NT2/D1 (cell line): Measurements from ENCODE around the gene BRIX1.

ENCODE experiments used
- DNase-seq: peaks from one replicate; pipeline ENCODE4 v3.0.0-alpha.2; 2011; ENCODE audit warnings: low read depth, low spot score
- H3K27me3 ChIP-seq: 2 replicates; pipeline ENCODE4 v1.6.0; 2011; ENCODE audit warnings: mild to moderate bottlenecking; ENCODE audit not compliant: insufficient read length, insufficient read depth
- H3K36me3 ChIP-seq: 2 replicates; pipeline ENCODE4 v1.6.1; 2011; ENCODE audit warnings: mild to moderate bottlenecking, low read length, mixed read lengths; ENCODE audit not compliant: insufficient read depth, insufficient read length
- H3K4me1 ChIP-seq: 2 replicates; pipeline ENCODE4 v1.5.1; 2011; ENCODE audit not compliant: insufficient read depth, insufficient read length
- H3K4me3 ChIP-seq: 2 replicates; pipeline ENCODE4 v1.5.1; 2011; ENCODE audit warnings: low read depth; ENCODE audit not compliant: insufficient read length
- H3K9ac ChIP-seq: 2 replicates; pipeline ENCODE4 v1.6.0; 2011; ENCODE audit warnings: low read depth; ENCODE audit not compliant: insufficient read length
- H3K9me3 ChIP-seq: 2 replicates; pipeline ENCODE4 v1.5.1; 2011; ENCODE audit warnings: mild to moderate bottlenecking, low read length; ENCODE audit not compliant: insufficient read depth
- SUZ12 ChIP-seq: IDR thresholded peaks from 2 replicates; pipeline ENCODE4 v1.6.1; 2011; ENCODE audit not compliant: insufficient read length, insufficient read depth; ENCODE audit errors: extremely low read depth
- YY1 ChIP-seq: IDR thresholded peaks from 2 replicates; pipeline ENCODE4 v1.6.1; 2011; ENCODE audit not compliant: insufficient read length, insufficient read depth
- ZNF274 ChIP-seq: IDR thresholded peaks from 2 replicates; pipeline ENCODE4 v1.6.1; 2011; ENCODE audit warnings: mild to moderate bottlenecking, low read depth, low read length

The BRIX1 gene

DNA sequence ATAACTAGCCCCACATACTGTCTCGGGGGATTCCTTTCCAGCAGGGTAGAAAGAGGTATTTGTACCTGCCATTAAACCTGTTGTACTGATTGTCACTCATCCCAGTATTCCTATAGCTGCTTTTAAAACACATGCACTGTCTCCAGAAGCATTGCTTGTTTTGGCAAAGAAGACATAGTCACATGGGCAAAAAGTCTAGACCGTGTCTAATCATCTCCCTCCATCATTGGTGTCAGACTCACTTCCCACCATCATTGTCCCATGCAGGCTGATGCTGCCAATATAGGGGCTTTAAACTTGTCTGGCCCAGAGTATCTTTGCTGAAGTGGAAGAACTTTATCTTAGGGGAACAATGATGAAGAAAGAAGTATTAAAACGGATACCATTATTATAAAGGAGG is 26.4 kb downstream of the BRIX1 start:
- Histone ChIP-seq H3K4me3 (no peak overlapping the region), H3K9me3 (no peaks in the 10 kb centered on the region), H3K4me1 (no peaks in the 10 kb centered on the region), H3K9ac (no peak overlapping the region), H3K27me3 (no peaks in the 10 kb centered on the region), H3K36me3 (peaks cover 78% of the 10 kb centered on the region)
- no peak for TF ChIP-seq SUZ12
- no peak for TF ChIP-seq ZNF274
- no peak for TF ChIP-seq YY1
- DNase-seq = no peak

DNA sequence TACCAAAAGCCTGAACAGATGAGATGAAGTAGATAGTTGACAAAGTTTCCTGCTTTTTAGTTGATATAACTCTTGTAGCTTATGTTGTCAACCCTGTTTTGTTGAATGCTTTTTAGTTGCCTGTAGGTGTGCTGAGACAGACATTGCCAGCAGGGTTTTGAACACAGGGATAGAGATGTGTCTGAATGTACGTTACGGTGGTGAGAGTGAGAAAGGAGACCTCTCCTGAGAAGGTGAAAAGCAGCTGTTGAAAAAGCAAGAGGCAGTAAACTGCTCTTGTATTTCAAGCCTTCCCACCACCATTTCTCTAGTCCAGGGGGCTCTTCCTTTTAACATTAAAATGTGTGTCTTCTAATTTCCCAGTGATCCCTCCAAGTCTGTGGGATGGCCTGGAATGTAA is 28.5 kb downstream of the BRIX1 start:
- H3K4me1 ChIP-seq = no peaks in the 10 kb centered on the region
- no peaks in the 10 kb centered on the region for H3K27me3 ChIP-seq
- TF ChIP-seq SUZ12 (no peak), ZNF274 (no peak), YY1 (no peak)
- H3K9ac ChIP-seq = no peak overlapping the region
- H3K4me3 ChIP-seq = no peak overlapping the region
- no peak for DNase-seq
- no peaks in the 10 kb centered on the region for H3K9me3 ChIP-seq
- H3K36me3 ChIP-seq = peaks cover 60% of the 10 kb centered on the region

DNA sequence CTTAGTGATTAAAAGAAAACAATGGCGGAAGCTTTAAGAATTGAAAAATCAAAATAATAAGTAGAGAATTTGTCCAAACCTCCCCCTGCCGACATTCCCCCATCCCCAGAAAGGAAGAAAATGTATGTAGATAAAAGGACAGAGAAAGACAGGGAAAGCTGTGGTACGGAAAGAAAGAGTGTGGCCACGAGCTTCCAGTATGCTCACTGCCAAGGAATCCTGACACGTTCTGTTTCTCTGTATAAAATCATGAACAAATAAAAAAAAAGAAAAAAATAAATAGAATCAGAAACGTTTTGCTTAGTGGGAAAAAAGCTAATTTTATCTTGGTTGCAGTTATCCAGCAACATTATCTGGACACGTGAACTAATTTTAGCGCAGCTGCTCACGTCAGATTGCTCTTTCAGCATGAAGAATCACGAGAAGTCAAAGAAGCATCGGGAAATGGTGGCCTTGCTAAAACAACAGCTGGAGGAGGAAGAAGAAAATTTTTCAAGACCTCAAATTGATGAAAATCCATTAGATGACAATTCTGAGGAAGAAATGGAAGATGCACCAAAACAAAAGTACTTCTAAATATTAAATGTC is 29.0 kb downstream of the BRIX1 start:
- H3K4me3 ChIP-seq = no peak overlapping the region
- H3K36me3 ChIP-seq = peaks cover 63% of the 10 kb centered on the region
- no peak for DNase-seq

DNA sequence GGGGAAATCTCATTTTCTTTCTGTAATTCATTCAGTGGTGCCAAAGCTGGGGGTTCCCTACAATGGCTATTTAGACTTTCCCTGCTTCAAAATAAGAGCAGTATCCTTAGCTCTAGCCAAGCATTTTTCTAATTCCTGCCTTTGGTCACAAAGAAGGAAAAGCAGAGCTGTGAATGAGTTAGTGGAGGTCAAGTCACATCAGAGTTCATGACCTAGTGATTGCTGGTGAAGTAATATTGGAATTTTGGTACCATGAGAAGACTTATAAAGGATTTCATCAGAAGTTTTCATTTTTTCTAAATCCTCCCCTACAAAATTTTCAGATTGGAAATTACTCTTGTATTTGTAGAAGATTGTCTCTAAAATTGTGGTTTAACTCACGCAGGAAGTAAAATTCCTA is 41.8 kb downstream of the BRIX1 start:
- Histone ChIP-seq H3K4me1 (no peaks in the 10 kb centered on the region), H3K9me3 (no peaks in the 10 kb centered on the region), H3K27me3 (no peaks in the 10 kb centered on the region), H3K36me3 (peaks cover 9% of the 10 kb centered on the region), H3K4me3 (no peak overlapping the region), H3K9ac (no peak overlapping the region)
- TF ChIP-seq ZNF274 (no peak), SUZ12 (no peak), YY1 (no peak)
- no peak for DNase-seq

More for the DNA sequence above, 29.0 kb downstream of the BRIX1 start:
- Histone ChIP-seq H3K4me1 (no peaks in the 10 kb centered on the region), H3K27me3 (no peaks in the 10 kb centered on the region), H3K9me3 (no peaks in the 10 kb centered on the region), H3K9ac (no peak overlapping the region)
- TF ChIP-seq SUZ12 (no peak), YY1 (no peak), ZNF274 (no peak)

DNA sequence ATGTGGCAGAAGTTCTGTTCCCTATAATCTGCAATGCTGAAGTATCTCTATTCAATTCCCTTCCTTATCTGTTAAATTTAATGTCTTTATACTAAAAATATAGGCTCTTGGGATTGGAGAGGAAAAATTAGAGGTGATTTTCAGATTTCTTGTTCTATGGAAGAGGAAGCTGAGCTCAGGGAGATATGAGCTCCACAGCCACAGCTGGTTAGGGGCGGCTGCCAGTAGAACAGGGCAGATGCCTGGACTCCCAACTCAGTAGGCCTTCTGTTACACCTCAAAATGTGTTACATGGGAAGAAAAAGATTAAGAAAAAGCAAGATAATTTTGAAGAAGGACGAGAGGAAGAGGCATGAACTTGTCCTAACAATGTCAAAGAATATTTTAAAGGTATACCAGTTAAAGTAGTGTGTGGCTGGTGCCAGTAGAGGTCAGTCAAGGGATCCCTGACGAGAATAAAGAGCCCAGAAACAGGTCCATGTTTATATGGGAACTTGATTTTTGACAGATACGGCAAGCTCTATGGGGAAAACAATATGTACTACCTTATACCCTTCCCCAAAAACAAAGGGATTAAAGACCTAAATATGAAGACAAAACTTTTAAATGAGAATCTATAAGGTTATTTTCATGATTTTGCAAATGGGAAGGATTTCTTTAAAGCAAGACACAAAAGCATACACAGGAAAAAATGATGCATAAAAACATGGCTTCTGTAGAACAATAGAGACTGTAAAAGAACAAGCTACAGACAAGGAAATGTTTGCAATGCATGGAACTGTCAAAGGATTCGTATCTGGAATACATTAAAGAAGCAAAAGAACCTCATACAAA is 42.6 kb downstream of the BRIX1 start:
- TF ChIP-seq ZNF274 (no peak), SUZ12 (no peak), YY1 (no peak)
- peak; percentile 6 for DNase-seq
- peaks cover 4% of the 10 kb centered on the region for H3K36me3 ChIP-seq
- no peak overlapping the region for H3K9ac ChIP-seq
- no peaks in the 10 kb centered on the region for H3K27me3 ChIP-seq
- H3K4me1 ChIP-seq = no peaks in the 10 kb centered on the region
- H3K9me3 ChIP-seq = no peaks in the 10 kb centered on the region
- H3K4me3 ChIP-seq = no peak overlapping the region

DNA sequence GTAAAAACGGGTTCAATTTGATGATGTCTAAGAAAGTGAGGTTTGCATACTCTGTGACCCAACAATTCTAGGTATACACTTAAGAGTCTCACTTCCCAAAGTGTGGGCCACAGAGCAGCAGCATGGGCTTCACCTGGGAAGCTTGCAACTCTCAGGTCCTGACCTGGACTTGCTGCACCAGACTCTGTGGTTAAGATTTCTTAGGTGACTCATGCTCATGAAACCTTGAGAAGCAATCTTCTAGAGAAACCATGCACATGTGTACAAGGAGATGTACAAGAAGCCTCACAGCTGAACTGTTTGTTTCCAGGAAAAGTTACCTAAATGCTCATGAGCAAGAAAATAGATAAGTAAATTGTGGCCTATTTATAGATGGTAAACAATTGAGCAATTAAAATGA is 43.8 kb downstream of the BRIX1 start:
- no peak for DNase-seq
- no peak overlapping the region for H3K4me3 ChIP-seq
- TF ChIP-seq YY1 = no peak
- no peak for TF ChIP-seq ZNF274
- no peak for TF ChIP-seq SUZ12

DNA sequence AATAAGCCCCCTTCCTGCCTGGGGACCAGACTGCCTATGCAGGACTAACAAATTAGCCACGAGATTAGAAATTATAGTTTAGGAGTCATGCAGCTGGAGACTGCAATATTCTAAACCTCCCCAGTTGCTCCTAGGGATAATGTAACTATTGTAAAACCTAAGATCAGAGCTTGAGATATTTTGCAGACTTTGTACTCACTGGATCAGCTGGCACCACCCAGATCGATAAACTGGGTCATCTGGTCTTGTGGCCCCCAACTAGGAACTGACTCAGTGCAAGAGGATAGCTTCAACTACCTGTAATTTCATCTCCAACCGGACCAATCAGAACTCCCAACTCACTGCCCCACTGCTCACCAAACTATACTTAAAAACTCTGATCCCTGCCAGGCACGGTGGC is 52.0 kb downstream of the BRIX1 start:
- TF ChIP-seq SUZ12 = no peak
- TF ChIP-seq ZNF274 = no peak
- no peak for TF ChIP-seq YY1
- H3K9me3 ChIP-seq = peaks cover 6% of the 10 kb centered on the region
- no peaks in the 10 kb centered on the region for H3K4me1 ChIP-seq
- no peaks in the 10 kb centered on the region for H3K27me3 ChIP-seq
- no peaks in the 10 kb centered on the region for H3K36me3 ChIP-seq
- no peak overlapping the region for H3K4me3 ChIP-seq
- H3K9ac ChIP-seq = no peak overlapping the region
- DNase-seq = no peak

More for the DNA sequence above, 43.8 kb downstream of the BRIX1 start:
- H3K27me3 ChIP-seq = no peaks in the 10 kb centered on the region
- H3K4me1 ChIP-seq = no peaks in the 10 kb centered on the region
- H3K36me3 ChIP-seq = peaks cover 3% of the 10 kb centered on the region
- no peak overlapping the region for H3K9ac ChIP-seq
- no peaks in the 10 kb centered on the region for H3K9me3 ChIP-seq
